Ovary (tissue), 9 donors: ENCODE data around the gene TEAD3. TPM values are rescaled to one million over a fixed set of nuclear protein-coding genes. Genes with fewer than 3 reads are reported as not detected.
"Not testable (repeated sequence)": the region's sequence is repeated elsewhere in the genome, so short reads cannot be mapped to it uniquely, and the experiment has no call there.

ENCODE experiments used
- DNase-seq, 5 donors: peaks; one replicate each; pipeline ENCODE4 v3.0.0-alpha.2; 2019 to 2020
- H3K27ac ChIP-seq, 2 donors: fragments of 200-600 bp; one replicate each; pipeline versions ENCODE4 v1.5.1 to v1.8.0; 2019 to 2022
- H3K27me3 ChIP-seq: fragments of 200-600 bp; one replicate; pipeline ENCODE4 v1.8.0; 2022
- H3K36me3 ChIP-seq: fragments of 200-600 bp; sonication (generic); one replicate; pipeline ENCODE4 v1.5.1; 2019
- H3K4me1 ChIP-seq: one replicate; pipeline ENCODE4 v1.8.1; 2013; ENCODE audit warnings: mild to moderate bottlenecking, moderate library complexity; ENCODE audit not compliant: insufficient read depth
- H3K4me3 ChIP-seq: fragments of 200-600 bp; sonication (generic); one replicate; pipeline ENCODE4 v1.5.1; 2017
- H3K9me3 ChIP-seq, 2 donors: fragments of 200-600 bp in 1 of 2; sonication (generic) in 1 of 2; one replicate each; pipeline versions ENCODE4 v1.5.1 to v1.8.1; 2013 to 2019; ENCODE audit warnings: mild to moderate bottlenecking in 1 of 2, moderate library complexity in 1 of 2
- CTCF ChIP-seq, 3 donors: fragments of 450-650 bp in 2 of 3; fragments of 200-600 bp in 1 of 3; IDR thresholded peaks; one replicate each; pipeline versions ENCODE4 v1.5.1 to v1.8.0; 2016 to 2022; ENCODE audit warnings: antibody characterized with exemption in 3 of 3, mild to moderate bottlenecking in 1 of 3
- EP300 ChIP-seq: sonication (generic); formaldehyde crosslinking; IDR thresholded peaks from one replicate; pipeline ENCODE4 v1.6.1; 2017; ENCODE audit warnings: antibody characterized with exemption
- POLR2A ChIP-seq: fragments of 450-650 bp; IDR thresholded peaks from one replicate; pipeline ENCODE4 v1.6.1; 2017; ENCODE audit warnings: antibody characterized with exemption, mild to moderate bottlenecking, moderate library complexity
- WGBS, 3 donors: extraction: QIAGEN DNeasy Blood & Tissue Kit in 1 of 3; methylation state at CpG; one replicate each; pipeline versions ENCODE4 v1.1.5 to v1.1.7; 2013 to 2017; 5-methylcytosine and 5-hydroxymethylcytosine counted together
- intact Hi-C, 4 donors: fragments of 100-400 bp; cut with DNase I; formaldehyde crosslinking; loops; one replicate each; pipeline versions ENCODE4 v1.11.0 to v1.15.1; 2022 to 2023
- polyA plus RNA-seq, 2 donors: library from polyadenylated mRNA; stranded (reverse); fragments of 200-250 nt in 1 of 2; fragments of 350-450 nt in 1 of 2; fragmentation: Illumina TruSeq in 1 of 2; extraction: RNeasy Lipid Tissue Mini Kit (QIAGEN cat#74804) in 1 of 2; gene quantifications; one replicate each; pipeline ENCODE4 v1.2.3, GENCODE V29; 2013 to 2014
- total RNA-seq, 7 donors: library from RNA; depleted of rRNA in 2 of 7; stranded (reverse); fragments of >200 nt in 2 of 7; fragmentation: NEBNext Ultra II Directional in 3 of 7; extraction: Animal tissue kit (Norgen Biotek cat#: 25700) in 3 of 7; gene quantifications; one replicate each; pipeline versions ENCODE4 v1.1.0 to v1.2.4, GENCODE V29; 2016 to 2023
- donor health status: DM: no; HTN: no; CAD: no; lungs with moderate emphysema.
- donor health status: DM: no; HTN: no; CAD: no.
- donor health status: Bipolar disorder and iron deficiency.
- donor health status: DM: yes; HTN: yes; CAD: no.
- donor health status: DM: no; HTN: no; CAD: no.
- donor health status: DM: yes; HTN: yes; CAD: no.

Gene TEAD3
- total and polyA plus RNA-seq, 9 donors = 15.7 to 63.1 (median 35.1) TPM

GRCh38 chr6:35519313-35520015 lies 22.6 kb upstream of the TEAD3 start:
- TF ChIP-seq CTCF (IDR thresholded peaks at IDR 0.05) (no peak), EP300 (no peak), POLR2A (no peak)
- Histone ChIP-seq H3K4me1 (no peaks in the 10 kb centered on the region), H3K4me3 (no peak overlapping the region), H3K27me3 (no peaks in the 10 kb centered on the region), H3K27ac (no peak overlapping the region), H3K36me3 (no peaks in the 10 kb centered on the region), H3K9me3 (no peaks in the 10 kb centered on the region)
- 84 to 89% (median 85%) methylated on average over 9 of the region's 9 CpGs for WGBS, 3 donors
- intact Hi-C loops = loop anchor here (2.0 to 10.0 kb wide), 6 partner anchors 55 to 575 kb away; partner anchors contain the start of gene ARMC12 (in 1 of the 4)
- no peak for DNase-seq

GRCh38 chr6:35518566-35519312 lies 21.9 kb upstream of the TEAD3 start:
- intact Hi-C loops = no loop called here
- no peak for DNase-seq
- WGBS, 3 donors = 92 to 95% (median 94%) methylated on average over 6 of the region's 6 CpGs
- Histone ChIP-seq H3K27ac (no peak overlapping the region), H3K27me3 (no peaks in the 10 kb centered on the region), H3K36me3 (no peaks in the 10 kb centered on the region), H3K4me3 (no peak overlapping the region), H3K4me1 (no peaks in the 10 kb centered on the region), H3K9me3 (no peaks in the 10 kb centered on the region)
- TF ChIP-seq EP300 = no peak
- no peak for TF ChIP-seq POLR2A
- no peak for TF ChIP-seq CTCF (IDR thresholded peaks at IDR 0.05)

- H3K4me1 ChIP-seq, H3K27me3 ChIP-seq, intact Hi-C loops, H3K4me3 ChIP-seq, H3K27ac ChIP-seq, H3K9me3 ChIP-seq, DNase-seq, H3K36me3 ChIP-seq: not testable (repeated sequence)
- 75 to 83% (median 80%) methylated on average over 7 of the region's 7 CpGs for WGBS, 3 donors
Observed at GRCh38 chr6:35517978-35518377, 21.1 kb upstream of the TEAD3 start.

- Histone ChIP-seq H3K4me1 (peaks cover 1% of the 10 kb centered on the region), H3K27ac (no peak overlapping the region), H3K9me3 (no peaks in the 10 kb centered on the region), H3K27me3 (no peaks in the 10 kb centered on the region), H3K36me3 (no peaks in the 10 kb centered on the region), H3K4me3 (no peak overlapping the region)
- no peak for DNase-seq
- TF ChIP-seq EP300 (no peak), CTCF (IDR thresholded peaks at IDR 0.05) (no peak), POLR2A (no peak)
- intact Hi-C loops = no loop called here
- WGBS, 3 donors = 64 to 71% (median 67%) methylated on average over 6 of the region's 6 CpGs
Observed at GRCh38 chr6:35516712-35517111, 19.8 kb upstream of the TEAD3 start.

GRCh38 chr6:35515939-35516338 lies 19.1 kb upstream of the TEAD3 start:
- H3K27ac ChIP-seq, DNase-seq, H3K4me3 ChIP-seq, H3K36me3 ChIP-seq, H3K4me1 ChIP-seq, H3K27me3 ChIP-seq, intact Hi-C loops, H3K9me3 ChIP-seq: not testable (repeated sequence)
- whole genome bisulfite sequencing, 3 donors = 81 to 85% (median 84%) methylated on average over 6 of the region's 6 CpGs
